Hypothalamus (tissue), 51 donors: Measurements from ENCODE around the gene FAM184A.
"Not testable (repeated sequence)": the region's sequence is repeated elsewhere in the genome, so short reads cannot be mapped to it uniquely, and the experiment has no call there.

Experiments
- DNase-seq, 51 donors: peaks; one replicate each; lab custom pipeline; 2025; lab: John Stamatoyannopoulos, UW

Gene FAM184A

DNA sequence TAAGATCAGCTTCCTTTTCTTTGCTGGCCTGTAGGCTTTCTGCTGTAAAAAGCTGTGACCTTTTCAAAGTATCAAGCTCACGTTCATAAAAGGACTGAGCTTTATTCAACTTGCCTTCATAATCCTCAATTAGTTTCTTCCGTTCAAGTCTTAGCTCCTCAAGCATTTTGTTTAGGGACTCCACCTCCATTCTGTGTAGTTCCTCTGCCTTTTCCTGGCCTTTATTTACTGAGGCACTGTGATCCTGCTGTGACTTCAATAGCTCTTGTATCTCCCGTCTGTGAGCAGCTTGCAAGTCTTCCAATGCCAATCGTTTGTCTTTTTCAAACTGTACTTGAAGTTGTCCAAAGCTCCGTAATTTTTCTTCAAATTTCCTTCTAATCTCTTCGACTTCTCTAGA lies 54.4 kb downstream of the FAM184A start:
- DNase-seq, result no peak

DNA sequence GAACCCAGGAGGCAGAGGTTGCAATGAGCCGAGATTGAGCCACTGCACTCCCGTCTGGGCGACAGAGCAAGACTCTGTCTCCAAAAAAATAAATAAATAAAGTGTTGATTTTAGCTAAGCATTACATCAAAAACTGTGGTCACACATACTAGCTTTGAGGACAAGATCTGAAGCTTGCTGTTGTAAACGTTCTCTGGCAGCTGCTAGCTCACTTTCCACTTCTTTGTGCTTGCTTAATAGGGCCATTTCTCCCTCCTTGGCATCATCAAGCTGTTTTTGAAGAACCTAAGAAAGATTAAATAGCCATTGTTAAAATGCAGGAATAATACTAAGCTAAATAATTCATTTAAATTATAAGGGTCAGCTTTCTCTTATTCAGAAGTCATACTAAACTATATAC lies 55.7 kb downstream of the FAM184A start:
- DNase-seq, result peak in 2 of 51 donors; percentile 3 to 13

GRCh38 chr6:119020597-119021561 lies 57.6 kb downstream of the FAM184A start:
- no peak for DNase-seq

DNA sequence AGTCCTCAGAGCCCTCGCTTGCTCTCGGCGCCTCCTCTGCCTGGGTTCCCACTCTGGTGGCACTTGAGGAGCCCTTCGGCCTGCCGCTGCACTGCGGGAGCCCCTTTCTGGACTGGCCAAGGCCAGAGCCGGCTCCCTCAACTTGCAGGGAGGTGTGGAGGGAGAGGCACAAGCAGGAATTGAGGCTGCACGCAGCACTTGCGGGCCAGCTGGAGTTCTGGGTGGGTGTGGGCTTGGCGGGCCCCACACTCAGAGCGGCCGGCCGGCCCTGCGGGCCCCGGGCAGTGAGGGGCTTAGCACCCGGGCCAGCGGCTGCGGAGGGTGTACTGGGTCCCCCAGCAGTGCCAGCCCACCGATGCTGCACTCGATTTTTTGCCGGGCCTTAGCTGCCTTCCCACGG lies 63.3 kb downstream of the FAM184A start:
- DNase-seq, result not testable (repeated sequence)

DNA sequence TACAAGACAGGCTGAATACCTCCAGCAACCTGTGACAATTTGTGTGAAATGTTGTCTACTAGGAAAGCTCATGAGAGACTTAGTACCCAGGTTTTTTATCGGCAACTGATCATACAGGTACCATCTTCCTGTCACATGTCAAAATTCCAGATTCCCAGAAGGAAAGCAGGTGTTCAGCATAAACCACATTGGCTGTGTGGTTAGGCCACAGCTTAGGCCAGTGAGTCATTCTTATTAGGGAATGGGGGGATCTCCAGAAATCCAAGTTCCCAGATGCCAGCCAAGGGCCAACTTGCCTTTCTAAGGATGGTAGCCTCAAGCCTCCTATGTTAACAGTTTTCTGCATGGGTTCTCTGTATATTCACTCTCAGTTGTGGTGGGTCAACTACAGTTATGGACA lies 65.9 kb downstream of the FAM184A start:
- DNase-seq, result no peak

GRCh38 chr6:119009266-119009665 lies 69.2 kb downstream of the FAM184A start:
- DNase-seq, result not testable (repeated sequence)

DNA sequence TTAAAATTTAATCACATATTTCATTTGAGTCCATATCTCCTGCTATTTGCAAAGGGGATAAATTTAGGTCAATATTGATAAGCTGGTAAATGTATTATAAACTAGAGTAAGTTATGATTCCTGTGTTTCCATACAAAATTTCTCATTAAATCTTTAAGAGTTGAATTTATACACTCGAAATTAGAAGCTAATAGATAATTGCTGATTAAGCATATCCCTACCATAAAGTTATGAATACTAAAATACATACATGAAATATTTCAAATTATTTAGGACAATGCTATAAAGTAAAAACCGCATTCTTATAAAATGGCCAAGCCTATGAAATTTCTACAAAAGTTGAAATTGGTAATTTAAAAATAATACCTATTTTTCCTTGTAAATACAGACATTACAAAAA lies 71.5 kb downstream of the FAM184A start:
- no peak for DNase-seq

GRCh38 chr6:119002069-119002468 lies 76.4 kb downstream of the FAM184A start:
- DNase-seq, result no peak

GRCh38 chr6:118999494-119000040 lies 78.9 kb downstream of the FAM184A start:
- DNase-seq, result no peak

DNA sequence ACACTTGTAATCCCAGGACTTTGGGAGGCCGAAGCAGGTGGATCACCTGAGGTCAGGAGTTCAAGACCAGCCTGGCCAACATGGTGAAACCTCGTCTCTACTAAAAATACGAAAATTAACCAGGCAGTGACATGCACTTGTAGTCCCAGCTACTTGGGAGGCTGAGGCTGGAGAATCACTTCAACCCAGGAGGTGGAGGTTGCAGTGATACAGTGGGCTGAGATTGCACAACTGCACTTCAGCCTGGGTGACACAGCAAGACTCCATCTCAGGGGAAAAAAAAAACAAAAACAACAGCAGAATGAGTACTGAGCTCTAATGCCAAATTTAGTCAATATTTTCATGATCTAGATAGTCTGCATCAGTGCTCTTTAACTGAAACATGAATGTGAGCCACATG lies 81.0 kb downstream of the FAM184A start:
- DNase-seq, result not testable (repeated sequence)

DNA sequence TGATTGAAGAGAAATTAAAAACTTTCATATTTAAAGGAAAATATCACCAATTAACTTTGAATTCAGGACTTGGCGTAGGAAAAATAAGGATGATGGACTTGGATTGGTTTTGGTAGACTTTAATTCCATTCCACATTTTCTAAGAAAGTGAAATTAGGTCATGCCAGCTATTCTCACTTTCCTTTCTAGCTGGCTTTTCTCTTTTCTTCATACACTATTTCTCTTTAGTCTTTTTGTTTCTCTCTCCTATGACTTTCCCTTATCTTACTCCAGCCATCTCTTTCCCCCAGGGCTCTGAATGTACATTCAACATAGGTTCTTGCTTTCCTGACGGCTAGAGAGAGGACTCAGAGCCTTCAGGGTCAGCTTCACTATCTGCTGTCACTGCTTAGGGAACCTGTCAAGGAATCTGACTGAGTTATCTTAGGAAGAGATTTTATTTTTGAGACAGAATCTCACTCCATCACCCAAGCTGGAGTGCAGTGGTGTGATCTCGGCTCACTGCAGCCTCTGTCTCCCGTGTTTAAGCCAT lies 82.1 kb downstream of the FAM184A start:
- DNase-seq, result no peak

- no peak for DNase-seq
Measured at GRCh38 chr6:118993803-118994251, 84.6 kb downstream of the FAM184A start.

GRCh38 chr6:118993358-118993757 lies 85.1 kb downstream of the FAM184A start:
- DNase-seq, result no peak

DNA sequence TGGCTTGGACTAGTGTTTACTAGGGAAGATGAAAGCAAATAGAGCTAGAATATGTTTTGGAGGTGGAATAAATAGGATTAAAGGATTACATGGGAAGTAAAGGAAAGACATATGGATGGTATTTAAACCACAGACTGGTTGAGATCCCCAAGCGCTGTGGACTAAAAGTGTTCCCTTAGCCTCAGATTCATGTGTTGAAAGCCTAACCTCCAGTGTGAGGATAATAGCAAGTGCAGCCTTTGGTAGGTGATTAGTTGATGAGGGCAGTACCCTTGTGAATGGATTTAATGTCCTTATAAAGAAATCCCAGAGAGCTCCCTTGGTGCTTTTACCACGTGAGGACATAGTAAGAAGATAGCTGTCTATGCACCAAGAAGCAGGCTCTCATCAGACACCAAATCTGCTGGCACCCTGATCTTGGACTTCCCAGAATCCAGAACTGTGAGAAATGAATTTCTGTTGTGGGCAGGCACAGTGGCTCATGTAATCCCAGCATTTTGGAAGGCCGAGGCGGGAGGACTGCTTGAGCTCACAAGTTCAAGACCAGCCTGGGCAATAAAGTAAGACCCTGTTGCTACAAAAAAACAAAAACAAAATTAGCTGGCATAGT lies 86.2 kb downstream of the FAM184A start:
- DNase-seq, result no peak

GRCh38 chr6:118986312-118986711 lies 92.2 kb downstream of the FAM184A start:
- no peak for DNase-seq

DNA sequence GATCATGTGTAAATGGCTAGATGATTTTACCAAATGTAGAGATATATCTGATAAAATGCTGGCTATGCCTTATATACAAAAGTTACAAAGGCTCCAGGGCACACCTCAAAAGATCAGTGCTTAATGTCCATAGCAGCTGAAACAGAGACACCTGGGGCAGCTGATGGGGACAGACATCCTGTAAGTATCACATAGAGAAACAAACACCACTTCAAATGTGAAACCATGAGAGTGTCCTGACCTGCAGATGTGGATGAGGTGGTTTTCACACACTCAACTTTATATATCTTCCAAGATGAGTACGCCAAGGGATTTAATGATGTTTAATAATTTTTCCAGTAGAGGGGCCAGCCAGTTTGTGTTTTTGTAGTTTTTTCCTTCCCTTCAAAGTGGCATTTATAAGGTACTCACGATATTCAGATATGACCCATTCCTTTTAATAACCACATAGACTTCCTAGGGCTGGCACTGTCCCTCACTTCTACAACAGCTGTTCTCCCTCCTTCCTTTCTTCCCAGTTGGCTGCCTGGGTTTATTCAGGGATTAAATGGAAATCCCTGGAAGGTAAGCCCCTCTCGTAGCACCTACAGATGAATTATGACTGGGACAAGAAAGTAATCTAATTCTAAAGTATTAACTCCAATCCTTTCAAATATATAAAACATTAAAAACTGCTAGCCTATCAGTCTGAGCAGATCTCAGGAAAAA lies 93.2 kb downstream of the FAM184A start:
- DNase-seq, result no peak

GRCh38 chr6:118984342-118984741 lies 94.1 kb downstream of the FAM184A start:
- DNase-seq, result no peak

GRCh38 chr6:118982575-118982911 lies 95.9 kb downstream of the FAM184A start:
- no peak for DNase-seq

DNA sequence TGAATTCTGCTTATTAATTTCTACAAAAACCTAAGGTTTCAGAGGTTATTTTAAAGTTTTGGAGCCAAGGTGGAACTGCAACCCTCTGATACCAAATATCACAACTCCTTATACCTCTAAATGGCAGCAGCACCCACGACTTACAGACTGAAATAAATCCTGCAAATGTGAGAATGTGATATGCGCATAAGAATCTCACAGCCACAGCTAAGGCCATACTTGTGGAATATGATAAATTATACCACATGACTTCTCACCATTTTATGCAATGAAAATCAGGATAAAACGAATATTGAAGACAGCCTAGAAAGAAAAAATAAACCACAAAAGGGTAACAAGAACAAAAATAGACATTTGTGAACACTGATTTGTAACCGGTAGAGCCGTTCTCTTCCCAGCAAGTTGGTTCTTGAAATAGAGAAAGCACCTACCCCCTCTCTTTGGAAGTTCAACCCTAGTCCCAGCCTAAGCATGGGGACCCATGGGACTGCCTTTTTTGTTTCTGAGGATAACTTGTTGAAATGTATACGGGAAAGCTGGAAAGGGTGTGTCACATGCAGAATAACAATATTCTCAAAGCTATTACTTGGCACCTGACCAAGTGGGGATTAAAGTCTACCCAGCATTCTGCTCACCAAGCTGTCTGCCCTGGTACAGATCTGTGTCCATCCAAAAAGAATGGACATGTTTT lies 96.4 kb downstream of the FAM184A start:
- DNase-seq, result no peak

- DNase-seq, result no peak
Measured at GRCh38 chr6:118980063-118980462, 98.4 kb downstream of the FAM184A start.
